ENCODE results near the gene TSPAN9. TPM values are rescaled to one million over a fixed set of nuclear protein-coding genes. Genes with fewer than 3 reads are reported as not detected.

The TSPAN9 gene
- total RNA-seq, 1 donor from 2014 or later = 81.2 TPM

DNA sequence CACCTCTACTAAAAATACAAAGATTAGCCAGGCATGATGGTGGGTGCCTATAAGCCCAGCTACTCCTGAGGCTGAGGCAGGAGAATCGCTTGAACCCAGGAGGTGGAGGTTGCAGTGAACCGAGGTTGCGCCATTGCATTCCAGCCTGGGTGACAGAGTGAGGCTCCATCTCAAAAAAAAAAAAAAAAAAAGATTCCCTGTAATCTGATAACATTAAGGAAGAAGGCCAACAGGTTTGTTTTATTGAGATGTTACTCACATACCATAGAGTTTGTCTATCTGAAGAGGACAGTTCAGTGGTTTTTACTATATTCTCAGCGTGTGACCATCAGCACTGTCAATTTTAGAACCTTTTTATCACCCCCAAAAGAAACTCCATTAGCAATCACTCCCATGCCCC, 37.5 kb downstream of the TSPAN9 start:
- no peaks in the 10 kb centered on the region for H3K36me3 ChIP-seq
- H3K27ac ChIP-seq = no peak overlapping the region
- DNase-seq (no peak), ATAC-seq (no peak)
- no peaks in the 10 kb centered on the region for H3K27me3 ChIP-seq
- no peak overlapping the region for H3K4me3 ChIP-seq
- TF ChIP-seq, protein P1, sequence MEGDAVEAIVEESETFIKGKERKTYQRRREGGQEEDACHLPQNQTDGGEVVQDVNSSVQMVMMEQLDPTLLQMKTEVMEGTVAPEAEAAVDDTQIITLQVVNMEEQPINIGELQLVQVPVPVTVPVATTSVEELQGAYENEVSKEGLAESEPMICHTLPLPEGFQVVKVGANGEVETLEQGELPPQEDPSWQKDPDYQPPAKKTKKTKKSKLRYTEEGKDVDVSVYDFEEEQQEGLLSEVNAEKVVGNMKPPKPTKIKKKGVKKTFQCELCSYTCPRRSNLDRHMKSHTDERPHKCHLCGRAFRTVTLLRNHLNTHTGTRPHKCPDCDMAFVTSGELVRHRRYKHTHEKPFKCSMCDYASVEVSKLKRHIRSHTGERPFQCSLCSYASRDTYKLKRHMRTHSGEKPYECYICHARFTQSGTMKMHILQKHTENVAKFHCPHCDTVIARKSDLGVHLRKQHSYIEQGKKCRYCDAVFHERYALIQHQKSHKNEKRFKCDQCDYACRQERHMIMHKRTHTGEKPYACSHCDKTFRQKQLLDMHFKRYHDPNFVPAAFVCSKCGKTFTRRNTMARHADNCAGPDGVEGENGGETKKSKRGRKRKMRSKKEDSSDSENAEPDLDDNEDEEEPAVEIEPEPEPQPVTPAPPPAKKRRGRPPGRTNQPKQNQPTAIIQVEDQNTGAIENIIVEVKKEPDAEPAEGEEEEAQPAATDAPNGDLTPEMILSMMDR (IDR thresholded peaks at IDR 0.05) = no peak
- H3K9me3 ChIP-seq = no peaks in the 10 kb centered on the region
- intact Hi-C loops (cut with DNase I) = no loop called here
- peaks cover 16% of the 10 kb centered on the region for H3K4me1 ChIP-seq

DNA sequence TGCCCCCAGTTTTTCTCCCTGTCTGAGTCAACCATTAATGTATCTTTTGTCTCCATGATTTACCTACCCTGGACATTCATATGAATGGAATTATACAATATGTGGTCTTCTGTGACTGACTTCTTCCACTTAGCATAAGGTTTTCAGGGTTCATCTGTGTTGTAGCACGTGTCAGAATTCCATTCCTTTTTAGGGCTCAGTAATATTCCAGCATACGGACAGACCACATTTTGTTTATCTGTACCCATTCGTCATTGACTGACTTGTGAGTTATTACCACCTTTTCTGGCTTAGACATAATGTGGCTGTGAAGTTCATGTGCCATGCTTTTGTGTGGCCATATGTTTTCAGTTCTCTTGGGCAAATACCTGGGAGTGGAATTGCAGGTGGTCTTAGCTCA, 37.9 kb downstream of the TSPAN9 start:
- Histone ChIP-seq H3K4me3 (no peak overlapping the region), H3K27ac (no peak overlapping the region), H3K27me3 (no peaks in the 10 kb centered on the region), H3K9me3 (no peaks in the 10 kb centered on the region), H3K36me3 (no peaks in the 10 kb centered on the region), H3K4me1 (peaks cover 20% of the 10 kb centered on the region)
- intact Hi-C loops (cut with DNase I) = no loop called here
- DNase-seq = no peak
- no peak for ATAC-seq
- TF ChIP-seq, protein P1 (IDR thresholded peaks at IDR 0.05) = no peak

DNA sequence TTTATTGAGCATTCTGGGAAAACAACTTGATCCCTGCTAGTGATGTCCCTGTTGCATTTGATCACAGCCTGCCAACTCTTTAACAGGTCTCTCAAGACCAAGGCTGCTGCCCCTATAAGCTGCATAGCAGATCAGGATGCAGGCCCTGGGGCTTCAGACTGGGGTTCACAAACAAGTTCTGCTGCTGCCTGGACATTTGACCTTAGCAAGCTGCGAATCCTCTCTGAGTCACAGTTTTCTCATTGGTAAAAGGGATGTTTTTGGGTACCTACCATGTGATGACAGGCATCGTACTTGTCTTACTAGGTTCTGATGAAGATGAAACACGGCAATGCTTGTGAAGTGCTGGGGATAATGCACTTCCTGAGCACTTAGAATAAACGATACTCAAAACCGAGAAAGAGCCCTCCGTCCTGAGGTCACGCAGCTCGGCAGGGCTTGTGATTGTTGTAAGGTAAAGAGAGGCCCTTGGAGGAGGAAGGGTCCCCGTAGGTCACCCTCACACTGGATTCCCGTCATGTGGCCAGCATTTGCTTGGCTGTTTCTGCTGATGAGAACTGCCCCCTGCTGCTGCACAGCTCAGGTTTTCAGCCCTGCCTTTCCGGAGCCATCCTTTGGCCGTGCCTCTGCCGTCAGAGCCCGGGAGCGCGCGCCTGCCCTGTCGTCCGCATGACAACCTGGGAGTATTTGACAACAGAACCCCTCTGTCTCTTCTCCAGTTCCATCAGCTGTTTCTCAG, 39.1 kb downstream of the TSPAN9 start:
- DNase-seq (no peak), ATAC-seq (no peak)
- Histone ChIP-seq H3K4me1 (peaks cover 29% of the 10 kb centered on the region), H3K4me3 (no peak overlapping the region), H3K9me3 (no peaks in the 10 kb centered on the region), H3K27ac (peak overlapping the region; percentile 73), H3K36me3 (no peaks in the 10 kb centered on the region), H3K27me3 (no peaks in the 10 kb centered on the region)
- TF ChIP-seq, protein P1 (IDR thresholded peaks at IDR 0.05) = no peak
- intact Hi-C loops (cut with DNase I) = no loop called here

DNA sequence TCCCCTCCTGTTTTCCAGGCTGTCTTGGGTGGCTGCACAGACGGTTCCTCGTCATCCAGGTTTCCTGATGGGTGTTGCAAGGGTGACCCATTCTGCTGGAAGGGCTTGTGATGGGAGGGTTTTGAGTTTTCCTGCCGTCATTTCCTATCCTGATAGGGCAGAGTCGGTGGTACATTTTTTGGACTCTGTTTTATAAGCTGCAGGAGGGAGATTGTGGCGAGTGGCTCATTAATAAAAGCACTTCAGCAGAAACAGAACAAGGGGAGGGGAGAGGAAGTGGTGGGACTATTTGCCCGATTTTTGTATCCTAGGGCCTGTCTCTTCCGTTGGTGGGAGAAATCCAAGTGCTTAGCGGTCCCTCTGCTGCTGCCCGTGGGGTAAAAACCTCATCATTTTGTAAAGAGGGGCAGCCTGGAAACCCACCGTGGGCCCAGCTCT, 40.0 kb downstream of the TSPAN9 start:
- Histone ChIP-seq H3K27ac (peak overlapping the region; percentile 73), H3K27me3 (no peaks in the 10 kb centered on the region), H3K36me3 (no peaks in the 10 kb centered on the region), H3K4me3 (no peak overlapping the region), H3K9me3 (no peaks in the 10 kb centered on the region), H3K4me1 (peaks cover 29% of the 10 kb centered on the region)
- DNase-seq = no peak
- TF ChIP-seq, protein P1 (IDR thresholded peaks at IDR 0.05) = no peak
- peak; percentile 5 for ATAC-seq
- intact Hi-C loops (cut with DNase I) = no loop called here

DNA sequence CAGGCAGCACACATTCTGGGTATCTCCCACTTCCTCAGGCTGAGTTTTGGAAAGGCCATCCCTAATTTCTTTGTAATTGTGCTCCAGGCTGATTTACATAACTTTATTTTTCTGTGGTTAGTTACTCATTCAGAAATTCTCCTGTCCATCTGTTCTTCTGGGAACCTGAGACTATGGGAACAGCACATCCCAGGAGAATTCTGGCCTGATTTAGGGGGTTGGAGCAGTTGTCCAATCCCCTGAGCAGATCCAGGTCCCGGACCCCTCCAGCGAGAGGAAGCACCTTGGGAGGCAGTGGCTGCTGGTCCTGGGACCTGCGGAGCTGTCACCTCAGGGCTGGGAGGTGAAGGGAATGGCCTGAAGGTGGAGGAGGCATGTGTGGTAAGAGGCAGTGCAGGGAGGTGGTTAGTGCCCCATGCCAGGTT, 40.4 kb downstream of the TSPAN9 start:
- H3K27me3 ChIP-seq = no peaks in the 10 kb centered on the region
- DNase-seq (no peak), ATAC-seq (no peak)
- H3K27ac ChIP-seq = peak overlapping the region; percentile 67
- TF ChIP-seq, protein P1 (IDR thresholded peaks at IDR 0.05) = no peak
- no peak overlapping the region for H3K4me3 ChIP-seq
- H3K4me1 ChIP-seq = peaks cover 34% of the 10 kb centered on the region
- no peaks in the 10 kb centered on the region for H3K9me3 ChIP-seq
- no peaks in the 10 kb centered on the region for H3K36me3 ChIP-seq
- intact Hi-C loops (cut with DNase I) = no loop called here

Measured in upper lobe of right lung (tissue), 1 donor.